Stimulated activated CD4-positive, alpha-beta T cell treated with anti-CD3 and anti-CD28 coated beads, TNF-alpha, amount 100 ng/mL, for 24 hours (primary cell): ENCODE data around the gene VGLL3.
"Not testable (repeated sequence)": the region's sequence is repeated elsewhere in the genome, so short reads cannot be mapped to it uniquely, and the experiment has no call there.

Experiments used
- DNase-seq, 3 experiments: peaks; one replicate each; pipeline ENCODE4 v3.0.0-alpha.2; 2020; ENCODE audit warnings: low read depth in 3 of 3

Gene VGLL3, protein sequence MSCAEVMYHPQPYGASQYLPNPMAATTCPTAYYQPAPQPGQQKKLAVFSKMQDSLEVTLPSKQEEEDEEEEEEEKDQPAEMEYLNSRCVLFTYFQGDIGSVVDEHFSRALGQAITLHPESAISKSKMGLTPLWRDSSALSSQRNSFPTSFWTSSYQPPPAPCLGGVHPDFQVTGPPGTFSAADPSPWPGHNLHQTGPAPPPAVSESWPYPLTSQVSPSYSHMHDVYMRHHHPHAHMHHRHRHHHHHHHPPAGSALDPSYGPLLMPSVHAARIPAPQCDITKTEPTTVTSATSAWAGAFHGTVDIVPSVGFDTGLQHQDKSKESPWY

DNA sequence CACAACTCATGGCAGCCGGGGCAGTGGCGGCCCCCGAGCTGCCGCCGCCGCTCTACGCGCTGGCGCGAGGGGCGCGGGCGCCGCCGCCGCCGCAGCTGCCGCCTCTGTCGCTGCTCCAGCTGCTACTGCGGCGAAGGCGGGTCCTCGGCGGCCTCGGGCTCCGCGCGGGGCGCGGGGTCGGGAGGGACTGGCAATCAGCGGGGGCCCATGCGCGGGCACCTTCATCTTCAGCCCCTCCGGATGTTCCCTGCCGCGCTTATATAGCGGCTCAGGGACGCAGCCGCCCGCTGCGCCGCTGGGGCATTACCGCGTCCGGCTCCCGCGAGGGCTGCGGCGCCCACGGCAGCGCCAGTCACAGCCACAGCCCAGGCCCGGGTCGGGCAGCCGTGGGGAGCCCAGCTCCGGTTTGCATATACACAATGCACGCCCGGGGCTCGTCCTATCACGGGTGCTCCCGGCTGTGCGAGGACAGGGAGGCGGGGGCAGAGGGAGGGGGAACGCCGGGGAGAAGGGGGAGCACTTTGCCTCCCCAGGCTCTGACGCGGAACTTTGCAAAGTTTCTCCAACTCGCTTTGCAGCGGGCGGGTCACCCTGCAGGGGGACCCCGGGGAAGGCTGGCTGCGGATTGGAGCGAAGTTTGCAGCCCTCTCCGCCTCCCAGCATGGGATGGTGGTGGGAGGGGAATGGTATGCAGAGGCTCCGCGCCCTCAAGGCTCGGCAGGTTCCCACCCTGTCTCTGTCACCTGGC is at the start of gene VGLL3:
VGLL3 (minus strand) TSS at position 416 of the 748 bp plus-strand sequence; CDS start at position 10, 406 bp downstream.
- no peak for DNase-seq

DNA sequence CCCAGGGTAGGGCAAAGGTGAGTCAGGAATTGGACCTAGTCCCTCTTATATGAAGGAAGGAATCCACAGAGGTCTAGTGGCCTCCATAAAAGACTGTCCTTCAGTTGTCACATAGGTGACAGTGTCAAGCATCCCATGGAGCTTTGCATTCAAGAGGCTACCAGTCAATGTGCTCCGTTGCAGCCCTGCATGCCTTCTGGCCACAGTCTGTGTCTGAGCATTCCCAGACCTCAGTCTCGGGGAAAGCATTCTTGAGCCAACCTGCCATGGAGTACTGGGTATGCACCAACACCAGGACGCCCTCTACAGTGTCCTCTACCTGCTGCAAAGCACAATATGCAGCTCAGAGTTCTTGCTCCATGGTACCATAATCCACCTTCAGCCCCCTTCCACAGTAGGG is 46.7 kb upstream of the VGLL3 start:
- DNase-seq = no peak

DNA sequence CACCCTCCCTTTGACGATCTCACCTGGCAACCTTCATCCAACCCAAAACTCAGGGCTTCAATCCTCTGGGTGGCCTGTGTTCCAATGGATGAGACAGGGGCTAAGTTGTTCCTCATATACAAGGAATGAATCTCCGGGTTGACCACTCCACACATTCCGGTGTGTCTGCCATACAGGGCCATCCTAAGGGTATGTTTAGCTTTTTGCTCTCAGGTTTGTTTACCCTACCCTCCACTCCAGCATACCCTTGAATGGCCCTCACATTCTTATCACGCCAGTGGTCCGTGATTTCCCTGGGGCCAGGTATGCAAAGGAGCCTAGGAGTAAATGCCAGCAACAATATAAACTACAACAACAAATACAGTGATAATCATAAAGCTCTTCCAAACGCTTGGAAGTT is 45.7 kb upstream of the VGLL3 start:
- no peak for DNase-seq

DNA sequence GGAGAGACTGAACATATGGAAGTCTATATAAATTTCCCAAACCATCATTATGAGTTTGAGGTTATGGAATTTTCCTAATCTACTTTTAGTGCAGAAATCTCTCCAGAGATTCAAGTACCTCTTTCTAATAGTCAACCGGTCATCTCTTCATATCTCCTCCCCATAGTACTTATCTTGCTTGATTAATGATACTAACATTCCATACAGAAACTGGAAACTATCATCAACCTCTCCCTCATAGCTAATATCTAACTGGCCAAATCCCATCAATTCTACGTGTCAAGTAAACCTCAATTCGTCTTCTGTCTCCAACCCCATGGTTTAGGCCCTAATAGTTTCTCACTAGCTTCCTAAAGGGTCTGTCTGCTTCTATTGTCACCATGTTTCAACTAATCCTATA is 44.4 kb upstream of the VGLL3 start:
- no peak for DNase-seq

DNA sequence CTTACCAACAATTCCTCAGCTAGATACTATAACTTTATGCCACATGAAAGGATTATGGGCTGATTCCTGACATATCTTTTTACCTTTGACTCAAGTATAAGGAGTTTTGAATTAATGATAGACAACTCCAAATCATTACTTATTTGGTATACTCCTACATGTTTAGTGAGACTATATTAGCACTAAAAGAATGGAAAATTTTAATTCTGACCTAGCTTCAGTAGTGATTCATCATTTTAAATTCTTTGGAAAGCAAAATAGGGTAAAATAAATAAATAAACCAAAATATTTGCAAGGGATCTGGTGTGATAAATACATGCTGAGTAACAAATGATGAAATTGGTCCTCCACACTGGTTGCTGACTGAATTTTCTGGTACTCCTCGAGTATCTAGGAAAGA is 42.3 kb upstream of the VGLL3 start:
- DNase-seq = no peak

DNA sequence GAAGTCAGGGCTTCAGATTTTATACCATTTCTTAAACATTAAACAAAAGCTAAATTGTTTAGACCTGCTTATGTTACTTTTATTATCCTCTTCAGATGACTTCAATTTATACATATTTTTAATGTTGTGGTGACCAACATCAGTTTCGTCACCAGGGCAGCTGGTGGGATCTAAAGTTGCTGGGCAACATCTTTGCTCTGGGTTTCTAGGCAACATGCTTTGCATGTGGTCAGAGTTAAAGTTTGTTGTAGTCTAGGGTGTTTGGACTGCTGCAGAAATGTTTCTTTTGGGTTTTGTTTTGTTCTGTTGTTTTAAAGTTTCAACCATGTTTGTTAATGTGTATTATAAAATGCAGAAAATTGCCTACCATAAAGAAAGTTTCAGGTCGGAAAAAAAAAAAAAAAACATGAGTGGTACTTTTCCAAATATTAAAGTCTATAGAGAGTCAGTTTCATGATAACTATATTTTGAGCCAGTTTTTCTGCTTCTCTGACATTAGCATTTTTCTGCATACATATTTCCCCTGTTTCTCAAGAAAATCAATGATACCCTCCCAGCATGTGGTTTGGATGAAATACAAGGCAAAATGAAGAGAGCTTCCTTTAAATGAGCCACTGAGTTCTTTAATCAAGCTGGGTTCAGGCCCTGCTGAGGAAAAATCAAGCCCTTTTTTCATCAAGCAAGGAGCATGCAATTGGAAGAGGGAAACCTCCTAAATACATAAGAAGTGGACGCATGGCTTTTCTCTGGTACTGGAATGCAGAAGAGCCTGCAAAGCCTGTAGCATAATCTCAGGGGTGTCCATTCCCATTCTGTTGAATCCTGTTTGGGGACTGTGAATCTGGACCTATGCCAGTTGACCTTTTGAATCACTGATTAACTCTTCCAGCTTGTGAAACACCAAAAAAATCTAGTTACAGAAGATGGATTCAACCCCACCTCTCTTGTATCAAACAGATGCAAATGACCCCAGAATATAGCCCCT is 35.0 kb upstream of the VGLL3 start:
- no peak for DNase-seq

DNA sequence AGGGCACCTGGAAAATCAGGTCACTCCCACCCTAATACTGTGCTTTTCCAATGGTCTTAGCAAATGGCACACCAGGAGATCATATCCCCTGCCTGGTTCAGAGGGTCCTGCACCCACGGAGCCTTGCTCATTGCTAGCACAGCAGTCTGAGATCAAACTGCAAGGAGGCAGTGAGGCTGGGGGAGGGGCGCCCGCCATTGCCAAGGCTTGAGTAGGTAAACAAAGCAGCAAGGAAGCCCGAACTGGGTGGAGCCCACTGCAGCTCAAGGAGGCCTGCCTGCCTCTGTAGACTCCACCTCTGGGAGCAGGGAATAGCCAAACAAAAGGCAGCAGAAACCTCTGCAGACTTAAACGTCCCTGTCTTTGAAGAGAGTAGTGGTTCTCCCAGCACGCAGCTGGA is 26.4 kb upstream of the VGLL3 start:
- not testable (repeated sequence) for DNase-seq

DNA sequence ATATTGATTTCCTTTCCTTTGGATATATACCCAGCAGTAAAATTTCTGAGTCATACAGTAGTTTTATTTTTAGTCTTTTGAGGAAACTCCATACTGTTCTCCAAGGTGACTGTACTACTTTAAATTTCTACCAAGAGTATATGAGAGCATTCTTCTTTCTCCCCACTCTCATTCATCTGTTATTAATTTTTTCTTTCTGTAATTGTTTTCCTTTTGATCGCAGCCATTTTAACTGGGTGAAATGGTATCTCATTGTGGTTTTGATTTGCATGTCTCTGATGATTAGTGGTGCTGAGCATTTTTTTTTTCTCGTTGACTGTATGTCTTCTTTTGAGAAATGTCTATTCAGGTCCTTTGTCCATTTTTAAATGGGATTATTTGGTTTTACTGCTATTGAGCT is 18.3 kb upstream of the VGLL3 start:
- DNase-seq = no peak

DNA sequence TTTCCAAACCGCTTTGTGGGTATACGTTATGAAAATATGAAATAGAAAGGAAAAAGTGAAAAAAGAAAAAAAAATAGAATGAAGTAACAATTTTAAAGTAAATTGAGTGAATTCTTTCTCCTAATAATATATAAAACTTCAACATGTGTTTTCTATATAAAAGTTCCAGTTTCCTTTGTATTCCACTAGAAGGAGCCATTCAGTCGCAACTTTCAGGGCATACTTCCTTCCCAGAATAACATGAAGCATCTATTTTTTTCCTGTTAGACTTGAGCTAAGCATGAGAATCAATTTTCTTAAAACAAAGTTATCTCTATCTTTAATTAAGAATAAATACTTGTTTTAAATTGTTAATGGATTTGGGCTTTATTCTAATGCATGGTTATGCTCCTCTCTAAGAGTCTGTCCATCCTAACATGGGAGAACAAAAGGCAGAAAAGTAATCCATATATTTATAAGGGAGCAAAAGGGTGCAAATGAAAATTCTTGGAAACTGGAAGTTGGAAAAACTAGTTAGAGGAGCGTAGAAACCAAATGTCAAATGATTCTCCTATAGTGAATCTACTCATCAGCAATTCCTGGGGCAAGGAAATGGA is 16.0 kb upstream of the VGLL3 start:
- no peak for DNase-seq

DNA sequence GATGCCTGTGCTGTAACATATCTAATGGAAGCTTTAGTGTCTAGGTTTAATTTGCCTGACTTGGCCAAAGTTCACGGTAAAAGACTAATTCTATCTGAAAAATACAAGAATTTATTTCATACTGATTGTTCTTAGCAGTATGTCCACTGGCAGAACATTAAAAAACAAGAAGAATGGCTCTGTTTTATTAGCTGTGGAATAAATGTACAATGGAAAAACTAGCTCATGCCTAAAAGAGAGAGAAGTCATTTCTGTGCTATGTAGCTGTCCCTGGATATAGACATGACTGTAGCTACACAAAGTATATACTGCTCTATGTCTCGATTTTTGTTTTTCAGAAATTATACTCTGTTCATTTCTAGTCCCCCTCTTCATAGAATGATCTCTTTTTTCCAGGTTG is 13.9 kb upstream of the VGLL3 start:
- DNase-seq = no peak

DNA sequence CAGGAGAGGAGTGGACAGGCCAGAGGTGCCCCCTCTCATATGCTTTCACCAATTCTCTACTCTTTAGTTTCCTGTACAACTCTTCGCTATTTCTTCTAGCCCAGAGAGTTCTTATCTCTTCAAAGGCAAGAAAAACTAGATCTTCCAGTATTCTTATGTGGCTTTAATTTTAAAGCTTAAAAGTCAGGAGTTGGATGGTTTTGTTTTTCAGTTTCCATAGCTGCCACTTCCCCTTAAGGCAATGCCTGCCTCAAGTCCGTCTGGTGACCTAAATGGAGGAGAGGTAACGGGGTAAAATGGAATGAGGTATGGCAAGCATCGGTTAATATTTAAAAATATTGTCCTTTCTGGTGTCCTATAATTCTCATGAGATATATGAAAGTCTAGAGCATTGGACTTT is 11.4 kb upstream of the VGLL3 start:
- no peak for DNase-seq

DNA sequence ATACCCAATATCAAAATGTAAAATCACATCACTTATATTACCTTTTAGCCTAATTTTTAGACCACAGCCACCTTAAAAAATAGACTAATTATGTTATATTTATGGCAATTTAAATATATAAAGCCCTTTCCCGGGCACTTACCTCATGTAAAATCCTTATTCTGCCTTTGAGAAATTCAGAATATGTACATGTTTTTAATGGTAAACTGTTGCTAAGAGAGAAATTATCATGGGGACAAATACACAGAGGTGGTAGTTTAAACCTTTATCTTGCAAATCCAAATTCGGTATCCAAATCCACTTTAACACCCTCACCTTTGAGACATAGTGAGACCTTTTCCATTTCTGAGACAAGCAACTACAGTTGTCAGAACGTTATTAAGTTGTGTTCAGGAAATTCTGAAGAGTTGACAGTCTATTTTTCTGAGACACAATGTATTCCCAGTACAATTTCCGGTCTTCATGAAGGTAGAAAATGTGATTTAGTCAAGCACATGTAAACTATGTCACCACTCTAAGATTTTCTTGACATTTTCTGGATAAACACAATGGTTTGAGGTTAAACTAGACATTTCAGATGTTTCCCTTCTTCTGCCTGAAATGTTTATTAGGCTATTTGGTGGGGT is 10.6 kb upstream of the VGLL3 start:
- DNase-seq = no peak

DNA sequence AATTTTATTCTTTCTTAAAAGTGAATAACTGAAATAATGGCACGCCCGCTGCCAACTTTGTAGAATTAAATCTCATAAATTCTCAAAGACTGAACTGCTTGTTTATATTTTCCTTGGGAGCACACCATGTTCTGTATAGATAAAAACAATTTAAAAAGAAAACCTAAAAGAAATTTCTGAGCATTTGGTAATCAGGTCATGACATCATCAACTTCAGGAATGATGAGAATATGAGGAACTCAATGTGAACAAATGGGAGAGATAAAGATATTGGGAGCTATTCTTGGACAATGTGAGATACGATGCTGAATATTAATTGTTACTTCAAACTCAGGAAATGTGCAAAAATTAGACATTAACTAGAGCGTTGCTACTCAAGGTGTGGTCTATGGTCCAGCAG is 10.0 kb upstream of the VGLL3 start:
- DNase-seq = no peak

DNA sequence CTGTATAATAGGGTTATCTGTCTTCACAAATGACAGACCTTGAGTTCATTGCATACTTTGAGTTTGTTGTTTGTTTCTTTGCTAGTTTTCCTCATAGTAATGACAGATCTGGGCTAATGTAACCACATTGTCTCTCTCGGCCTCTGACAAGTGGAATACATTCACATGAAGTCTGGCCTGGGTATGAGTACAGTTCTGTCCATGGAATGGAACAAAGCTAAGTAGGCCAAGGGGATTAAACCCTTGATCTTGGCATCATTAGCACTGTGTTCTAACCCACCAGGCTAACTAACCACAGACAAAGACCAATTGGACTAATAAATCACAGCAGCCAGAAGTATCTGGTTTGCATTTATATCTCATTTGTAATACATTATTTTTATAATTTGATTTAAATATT is 7.6 kb upstream of the VGLL3 start:
- no peak for DNase-seq

DNA sequence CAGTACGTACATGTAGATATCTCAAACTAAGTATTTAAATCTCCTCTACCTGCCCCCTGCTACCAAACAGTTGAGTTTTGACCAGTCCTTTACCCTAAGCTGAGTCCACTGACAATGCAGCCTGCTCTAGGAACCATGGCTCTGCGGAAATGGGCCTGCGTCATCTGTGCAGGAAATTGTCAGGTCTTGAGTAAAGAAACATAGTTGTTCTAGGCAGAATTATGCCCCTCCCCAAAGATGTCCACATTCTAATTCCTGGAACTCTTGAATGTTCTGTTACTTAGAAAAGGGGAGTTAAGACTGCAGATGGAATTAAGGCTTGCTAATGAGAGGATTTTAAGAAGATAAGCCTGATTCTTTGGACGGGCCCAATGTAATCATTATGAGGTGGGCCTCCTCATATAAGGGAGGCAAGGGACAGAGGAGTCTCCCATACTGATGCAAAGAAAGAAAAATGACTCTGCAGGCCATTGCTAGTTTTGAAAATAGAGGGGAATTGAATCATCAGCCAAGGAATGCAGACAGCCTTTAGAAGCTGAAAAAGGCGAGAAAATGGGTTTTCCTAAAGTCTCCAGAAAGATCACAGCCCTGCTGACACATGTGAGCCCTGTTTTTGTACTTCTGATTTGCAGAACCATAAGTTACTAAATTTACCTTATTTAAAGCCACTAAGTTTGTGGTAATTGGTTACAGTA is 5.5 kb upstream of the VGLL3 start:
- no peak for DNase-seq

DNA sequence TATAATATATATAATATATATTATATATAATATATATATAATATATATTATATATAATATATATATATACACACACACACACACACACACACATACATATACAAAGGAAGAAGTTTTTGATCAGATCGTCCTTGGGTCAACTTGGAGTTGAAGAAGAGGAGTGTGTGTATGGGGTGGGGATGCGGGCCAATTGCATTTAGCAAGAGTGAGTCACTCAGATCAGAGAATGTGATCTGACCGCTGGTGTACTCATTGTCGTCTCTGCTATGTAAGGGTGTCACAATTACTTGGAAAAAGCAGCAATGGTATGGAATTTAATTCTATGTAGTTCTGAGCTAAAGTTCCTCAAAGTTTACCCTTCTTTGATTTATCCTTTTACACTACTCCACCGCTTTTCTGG is 4.6 kb upstream of the VGLL3 start:
- no peak for DNase-seq

DNA sequence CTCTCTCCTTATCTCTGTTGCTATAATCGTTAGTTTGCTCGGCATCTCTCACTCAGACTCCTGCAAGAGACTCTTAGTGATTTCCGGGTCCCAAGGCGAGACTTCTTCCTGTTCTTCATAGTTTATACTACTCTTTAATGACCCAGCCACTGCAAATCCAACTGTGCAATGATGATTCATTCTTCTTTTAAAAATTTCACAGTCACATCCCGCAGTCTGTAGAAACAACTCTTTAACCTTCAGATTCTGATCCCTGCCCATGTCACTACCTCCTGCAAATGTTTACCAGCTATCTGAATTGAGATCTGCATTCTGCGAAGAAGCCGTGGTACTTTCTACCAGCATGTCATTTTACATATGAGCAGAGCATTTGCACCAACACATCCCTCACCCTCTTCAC is 2.8 kb upstream of the VGLL3 start:
- no peak for DNase-seq

DNA sequence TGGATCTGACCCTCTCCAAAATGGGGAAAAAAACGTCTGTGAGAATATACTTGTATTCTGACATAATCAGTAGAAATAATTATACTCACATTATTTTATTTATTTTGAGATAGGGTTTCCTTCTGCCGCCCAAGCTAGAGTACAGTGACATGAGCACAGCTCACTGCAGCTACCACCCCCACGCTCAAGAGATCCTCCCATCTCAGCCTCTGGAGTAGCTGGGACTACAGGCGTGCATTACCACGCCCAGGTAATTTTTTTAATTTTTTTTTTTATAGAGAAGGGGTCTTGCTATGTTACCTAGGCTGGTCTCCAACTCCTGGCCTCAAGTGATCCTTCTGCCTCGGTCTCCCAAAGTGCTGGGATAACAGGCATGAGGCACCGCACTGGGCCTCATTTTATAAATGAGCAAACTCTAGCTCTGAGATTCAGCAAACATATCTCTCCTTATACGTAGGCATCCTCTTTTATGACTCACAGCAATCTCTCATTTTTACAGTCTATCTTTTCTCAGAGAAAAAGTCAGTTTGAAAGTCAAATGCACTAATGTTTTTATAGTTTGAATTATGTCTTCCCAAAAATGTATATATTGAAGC is 989 bp upstream of the VGLL3 start:
- DNase-seq = no peak

DNA sequence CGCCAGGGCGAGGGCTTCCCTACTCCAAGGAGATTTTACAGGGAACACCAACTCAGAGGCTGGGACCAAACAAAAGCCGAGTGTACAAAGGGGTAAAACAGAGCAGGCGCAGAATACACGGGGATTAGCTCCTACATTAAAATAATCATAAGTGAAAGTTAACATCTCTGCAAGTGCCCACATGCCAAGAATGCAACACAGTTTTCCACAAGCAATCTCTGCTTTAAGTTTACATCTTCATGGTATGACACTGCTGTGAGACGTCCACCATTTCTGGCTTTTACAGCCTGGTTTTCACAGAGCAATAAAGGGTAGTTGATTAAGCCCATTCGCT is 500 bp upstream of the VGLL3 start:
- DNase-seq = no peak

DNA sequence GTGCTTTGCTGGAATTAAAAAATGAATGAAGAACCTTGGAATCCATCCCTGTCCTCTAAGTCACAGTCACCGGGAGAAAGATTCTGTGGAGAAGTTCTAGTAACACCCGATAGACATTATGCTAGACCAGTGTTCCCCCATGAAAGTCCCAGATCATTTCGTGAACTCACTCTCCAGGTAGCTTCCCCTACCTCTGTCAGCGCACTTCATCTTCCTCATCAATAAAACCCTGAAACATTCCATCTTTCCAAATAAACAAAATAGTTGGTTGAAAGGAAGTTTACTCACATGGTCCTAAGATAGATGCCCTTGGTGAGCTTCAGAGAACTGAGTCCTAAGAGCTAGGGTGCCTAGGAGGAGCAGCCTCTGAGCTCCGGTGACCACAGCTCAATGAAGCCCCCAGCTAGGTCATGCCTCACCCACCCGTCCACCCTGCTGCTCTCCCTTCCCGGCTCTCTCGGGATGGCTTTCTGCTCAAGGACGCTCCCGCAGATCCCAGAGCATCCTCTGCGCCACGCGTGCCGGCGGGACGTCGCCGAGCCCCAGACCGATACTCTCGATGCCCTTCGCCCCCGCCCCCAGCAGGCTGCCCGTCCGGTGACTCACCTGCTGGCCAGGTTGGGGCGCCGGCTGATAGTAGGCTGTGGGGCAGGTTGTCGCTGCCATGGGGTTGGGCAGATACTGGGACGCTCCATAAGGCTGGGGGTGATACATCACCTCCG is 776 bp downstream of the VGLL3 start:
- no peak for DNase-seq
